GM21423 (cell line): ENCODE measurements around the gene PLAAT1.

Experiments
- ATAC-seq: cut with Tn5 transposase; IDR thresholded peaks from one replicate; pipeline ENCODE4 v1.9.1; 2021; ENCODE audit warnings: mild to moderate bottlenecking, moderate library complexity; ENCODE audit not compliant: unreplicated experiment

Gene PLAAT1

GRCh38 chr3:193240850-193241706 lies at the start of gene PLAAT1:
PLAAT1 (plus strand) TSS chr3:193241222; CDS start chr3:193255651, 14,429 bp downstream.
- peak; percentile 87 for ATAC-seq

GRCh38 chr3:193194371-193194770 lies 46.7 kb upstream of the PLAAT1 start:
- ATAC-seq, result no peak

- no peak for ATAC-seq
These were observed 44.3 kb upstream of the PLAAT1 start for GRCh38 chr3:193196746-193197145.

- ATAC-seq, result no peak
These were observed 33.4 kb upstream of the PLAAT1 start for GRCh38 chr3:193207290-193208273.

GRCh38 chr3:193210618-193211017 lies 30.4 kb upstream of the PLAAT1 start:
- no peak for ATAC-seq

GRCh38 chr3:193211173-193211572 lies 29.8 kb upstream of the PLAAT1 start:
- no peak for ATAC-seq

GRCh38 chr3:193211984-193212383 lies 29.0 kb upstream of the PLAAT1 start:
- no peak for ATAC-seq

- ATAC-seq, result no peak
These were observed 28.2 kb upstream of the PLAAT1 start for GRCh38 chr3:193212844-193213243.

- no peak for ATAC-seq
These were observed 26.6 kb upstream of the PLAAT1 start for GRCh38 chr3:193214445-193214844.

GRCh38 chr3:193225302-193226125 lies 15.5 kb upstream of the PLAAT1 start:
- ATAC-seq, result no peak

- ATAC-seq, result no peak
These were observed 12.8 kb upstream of the PLAAT1 start for GRCh38 chr3:193228206-193228605.

GRCh38 chr3:193229851-193230420 lies 11.1 kb upstream of the PLAAT1 start:
- no peak for ATAC-seq

- ATAC-seq, result no peak
These were observed 10.4 kb upstream of the PLAAT1 start for GRCh38 chr3:193230610-193231009.

- no peak for ATAC-seq
These were observed 9.8 kb upstream of the PLAAT1 start for GRCh38 chr3:193231201-193231600.

- ATAC-seq, result no peak
These were observed 4.4 kb upstream of the PLAAT1 start for GRCh38 chr3:193236599-193236998.

- ATAC-seq, result no peak
These were observed 4.0 kb upstream of the PLAAT1 start for GRCh38 chr3:193237030-193237429.

- no peak for ATAC-seq
These were observed 579 bp upstream of the PLAAT1 start for GRCh38 chr3:193240436-193240849.

- ATAC-seq, result no peak
These were observed 694 bp downstream of the PLAAT1 start for GRCh38 chr3:193241716-193242115.

GRCh38 chr3:193243571-193243970 lies 2.5 kb downstream of the PLAAT1 start:
- ATAC-seq, result no peak

GRCh38 chr3:193248848-193249468 lies 7.9 kb downstream of the PLAAT1 start:
- ATAC-seq, result no peak
